Measurements from ENCODE around the gene CAV3. TPM values are rescaled to one million over a fixed set of nuclear protein-coding genes. Genes with fewer than 3 reads are reported as not detected.

The CAV3 gene
- total RNA-seq, 4 donors from 2014 or later, result 0.52 to 0.79 TPM; not detected in 2

GRCh38 chr3:8756671-8757070 is 23.1 kb downstream of the CAV3 start:
- TF ChIP-seq POLR2A (IDR thresholded peaks at IDR 0.05) (no peak), CTCF (IDR thresholded peaks at IDR 0.05) (no peak)
- DNase-seq (ENCODE audit: low spot score in 2 of 2), result no peak
- WGBS, 2 donors, result 80 to 83% methylated on average over 7 of the region's 7 CpGs
- H3K4me3 ChIP-seq (ENCODE audit: low read depth, poor library complexity, severe bottlenecking), result no peak overlapping the region
- intact Hi-C loops (cut with DNase I; ENCODE audit: low total_unique reads), result no loop called here

GRCh38 chr3:8757551-8758518 is 24.2 kb downstream of the CAV3 start:
- intact Hi-C loops (cut with DNase I; ENCODE audit: low total_unique reads), result no loop called here
- 73 to 75% methylated on average over 24 of the region's 24 CpGs for WGBS, 2 donors
- H3K4me3 ChIP-seq (ENCODE audit: low read depth, poor library complexity, severe bottlenecking), result no peak overlapping the region
- TF ChIP-seq POLR2A (IDR thresholded peaks at IDR 0.05) (no peak), CTCF (IDR thresholded peaks at IDR 0.05) (no peak)
- DNase-seq (ENCODE audit: low spot score in 2 of 2), result no peak

- WGBS, 2 donors, result 88 to 91% methylated on average over 7 of the region's 7 CpGs
- no peak overlapping the region for H3K4me3 ChIP-seq (ENCODE audit: low read depth, poor library complexity, severe bottlenecking)
- TF ChIP-seq POLR2A (IDR thresholded peaks at IDR 0.05) (no peak), CTCF (IDR thresholded peaks at IDR 0.05) (no peak)
- DNase-seq (ENCODE audit: low spot score in 2 of 2), result no peak
- intact Hi-C loops (cut with DNase I; ENCODE audit: low total_unique reads), result no loop called here
Measured at GRCh38 chr3:8759038-8759707, 25.6 kb downstream of the CAV3 start.

GRCh38 chr3:8760091-8760490 is 26.5 kb downstream of the CAV3 start:
- H3K4me3 ChIP-seq (ENCODE audit: low read depth, poor library complexity, severe bottlenecking), result no peak overlapping the region
- DNase-seq (ENCODE audit: low spot score in 2 of 2), result no peak
- intact Hi-C loops (cut with DNase I; ENCODE audit: low total_unique reads), result no loop called here
- 87 to 93% methylated on average over 5 of the region's 5 CpGs for WGBS, 2 donors
- TF ChIP-seq CTCF (IDR thresholded peaks at IDR 0.05) (no peak), POLR2A (IDR thresholded peaks at IDR 0.05) (no peak)

GRCh38 chr3:8760506-8760905 is 26.9 kb downstream of the CAV3 start:
- WGBS, 2 donors, result 82 to 83% methylated on average over 5 of the region's 5 CpGs
- H3K4me3 ChIP-seq (ENCODE audit: low read depth, poor library complexity, severe bottlenecking), result no peak overlapping the region
- no peak for DNase-seq (ENCODE audit: low spot score in 2 of 2)
- intact Hi-C loops (cut with DNase I; ENCODE audit: low total_unique reads), result no loop called here
- TF ChIP-seq POLR2A (IDR thresholded peaks at IDR 0.05) (no peak), CTCF (IDR thresholded peaks at IDR 0.05) (no peak)

Measured in lower leg skin (tissue), 4 donors.